ENCODE data around the gene RLN2.

RLN2 gene

DNA sequence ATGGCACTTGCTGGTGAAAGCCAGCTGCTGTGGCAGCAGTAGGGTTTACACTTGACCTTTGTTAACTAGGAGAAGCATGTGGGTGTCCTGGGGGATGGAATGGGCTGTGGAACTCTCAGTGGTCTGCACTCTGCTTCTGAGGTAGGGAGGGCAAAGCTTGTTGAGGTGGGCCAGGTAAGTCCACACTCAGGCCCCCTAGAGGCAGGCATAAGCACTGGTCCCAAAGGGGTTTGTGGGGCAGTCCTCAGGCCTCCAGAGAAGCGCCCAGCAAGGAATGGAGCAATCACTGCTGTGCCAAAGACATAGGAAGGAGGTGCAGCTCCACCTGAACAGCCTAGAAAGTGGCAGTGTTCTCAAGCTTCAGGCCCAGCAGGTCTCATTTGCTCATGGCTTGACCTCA is 38.6 kb downstream of the RLN2 start:
- DNase-seq = no peak

GRCh38 chr9:5264219-5264595 is 40.3 kb downstream of the RLN2 start:
- no peak for DNase-seq

DNA sequence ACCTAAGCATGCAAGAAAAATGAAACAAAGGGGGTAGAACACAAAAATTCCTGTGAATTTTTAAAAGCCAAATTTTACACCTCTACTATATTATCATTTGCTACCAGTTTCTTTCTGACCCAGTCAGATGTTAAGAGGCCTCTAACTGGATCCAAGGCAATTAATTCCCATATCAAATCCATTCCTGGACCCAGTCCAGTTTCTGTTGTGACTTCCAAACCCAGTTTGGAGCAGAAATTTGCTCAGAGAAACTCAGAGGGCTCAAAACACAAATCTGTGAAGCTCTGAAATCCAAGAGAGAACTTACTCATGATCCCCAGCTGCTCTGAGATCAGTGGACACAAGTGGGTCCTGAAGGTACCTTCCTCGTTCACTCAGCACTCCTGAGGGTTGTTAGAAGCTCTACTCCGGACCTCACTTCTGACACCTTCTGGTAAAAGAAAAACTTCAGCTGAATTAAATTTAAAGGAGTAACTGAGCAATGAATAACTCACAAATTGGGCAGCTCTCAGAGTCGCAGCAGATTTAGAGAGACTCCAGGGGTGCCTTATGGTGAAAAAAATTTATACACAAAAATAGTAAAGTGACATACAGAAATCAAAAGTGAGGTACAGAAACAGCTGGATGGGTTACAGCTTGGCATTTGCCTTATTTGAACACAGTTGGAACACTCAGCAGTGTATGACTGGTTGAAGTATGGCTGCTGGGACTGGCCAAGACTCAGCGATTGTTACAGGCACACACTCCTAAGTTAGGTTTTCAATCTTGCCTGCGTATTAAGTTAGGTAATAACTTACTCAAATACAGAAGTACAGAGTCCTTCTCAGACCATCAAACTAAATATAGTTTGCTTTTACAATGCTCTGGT is 40.9 kb downstream of the RLN2 start:
- no peak for DNase-seq

All from NCI-H2107 (cell line).